Ishikawa (cell line): ENCODE results near the gene KLK2.

Experiments used
- CEBPB ChIP-seq: IDR thresholded peaks from 2 replicates; pipeline ENCODE4 v1.6.1; 2012
- CREB1 ChIP-seq: IDR thresholded peaks from 2 replicates; pipeline ENCODE4 v1.6.1; 2012; ENCODE audit warnings: low read depth
- EGR1 ChIP-seq: IDR thresholded peaks from 2 replicates; pipeline ENCODE4 v1.6.1; 2012
- EP300 ChIP-seq: IDR thresholded peaks from 2 replicates; pipeline ENCODE4 v1.6.1; 2012; ENCODE audit warnings: borderline replicate concordance
- FOXM1 ChIP-seq: IDR thresholded peaks from 2 replicates; pipeline ENCODE4 v1.6.1; 2012; ENCODE audit warnings: low read depth, borderline replicate concordance
- NFIC ChIP-seq: IDR thresholded peaks from 2 replicates; pipeline ENCODE4 v1.6.1; 2012
- RAD21 ChIP-seq: IDR thresholded peaks from 2 replicates; pipeline ENCODE4 v1.6.1; 2012; ENCODE audit warnings: low read depth
- TAF1 ChIP-seq: IDR thresholded peaks from 2 replicates; pipeline ENCODE4 v1.6.1; 2012; ENCODE audit warnings: low read depth, mild to moderate bottlenecking
- TCF12 ChIP-seq: IDR thresholded peaks from 2 replicates; pipeline ENCODE4 v1.6.1; 2012; ENCODE audit warnings: low read depth
- TEAD4 ChIP-seq: IDR thresholded peaks from 2 replicates; pipeline ENCODE4 v1.6.1; 2012
- YY1 ChIP-seq: IDR thresholded peaks from 2 replicates; pipeline ENCODE4 v1.6.1; 2012; ENCODE audit warnings: low read depth
- ZBTB7A ChIP-seq: IDR thresholded peaks from 2 replicates; pipeline ENCODE4 v1.6.1; 2012; ENCODE audit warnings: low read depth
- TF ChIP-seq, protein P1 (sequence below): IDR thresholded peaks from 2 replicates; pipeline ENCODE4 v1.6.1; 2012
- TF ChIP-seq, protein P2 (sequence below): IDR thresholded peaks from 2 replicates; pipeline ENCODE4 v1.6.1; 2012; ENCODE audit warnings: low read depth, mild to moderate bottlenecking
- TF ChIP-seq, protein P3 (sequence below): IDR thresholded peaks from 2 replicates; pipeline ENCODE4 v1.6.1; 2012

The KLK2 gene

DNA sequence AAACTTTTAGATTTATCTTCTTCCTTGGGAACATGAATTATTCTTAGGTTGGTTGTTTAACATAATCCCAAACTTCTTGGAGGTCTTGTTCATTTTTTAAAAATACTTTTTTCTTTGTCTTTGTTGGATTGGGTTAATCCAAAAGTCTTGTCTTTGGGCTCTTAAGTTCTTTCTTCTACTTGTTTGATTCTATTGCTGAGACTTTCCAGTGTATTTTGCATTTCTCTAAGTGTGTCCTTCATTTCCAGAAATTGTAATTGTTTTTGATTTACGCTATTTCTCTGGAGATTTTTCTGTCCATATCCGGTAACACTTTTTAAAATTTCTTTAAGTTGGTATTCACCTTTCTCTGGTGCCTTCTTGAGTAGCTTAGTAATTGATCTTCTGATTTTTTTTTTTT lies 30.0 kb upstream of the KLK2 start:
- TF ChIP-seq FOXM1: no peak
- TF ChIP-seq RAD21: no peak
- TF ChIP-seq EGR1: no peak
- no peak for TF ChIP-seq YY1
- no peak for TF ChIP-seq ZBTB7A
- no peak for TF ChIP-seq TCF12
- TF ChIP-seq CEBPB: no peak
- TF ChIP-seq CREB1: no peak
- TF ChIP-seq EP300: no peak
- no peak for TF ChIP-seq TAF1
- TF ChIP-seq, protein P1, sequence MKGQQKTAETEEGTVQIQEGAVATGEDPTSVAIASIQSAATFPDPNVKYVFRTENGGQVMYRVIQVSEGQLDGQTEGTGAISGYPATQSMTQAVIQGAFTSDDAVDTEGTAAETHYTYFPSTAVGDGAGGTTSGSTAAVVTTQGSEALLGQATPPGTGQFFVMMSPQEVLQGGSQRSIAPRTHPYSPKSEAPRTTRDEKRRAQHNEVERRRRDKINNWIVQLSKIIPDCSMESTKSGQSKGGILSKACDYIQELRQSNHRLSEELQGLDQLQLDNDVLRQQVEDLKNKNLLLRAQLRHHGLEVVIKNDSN: no peak
- no peak for TF ChIP-seq TEAD4
- TF ChIP-seq NFIC: no peak
- TF ChIP-seq, protein P2, sequence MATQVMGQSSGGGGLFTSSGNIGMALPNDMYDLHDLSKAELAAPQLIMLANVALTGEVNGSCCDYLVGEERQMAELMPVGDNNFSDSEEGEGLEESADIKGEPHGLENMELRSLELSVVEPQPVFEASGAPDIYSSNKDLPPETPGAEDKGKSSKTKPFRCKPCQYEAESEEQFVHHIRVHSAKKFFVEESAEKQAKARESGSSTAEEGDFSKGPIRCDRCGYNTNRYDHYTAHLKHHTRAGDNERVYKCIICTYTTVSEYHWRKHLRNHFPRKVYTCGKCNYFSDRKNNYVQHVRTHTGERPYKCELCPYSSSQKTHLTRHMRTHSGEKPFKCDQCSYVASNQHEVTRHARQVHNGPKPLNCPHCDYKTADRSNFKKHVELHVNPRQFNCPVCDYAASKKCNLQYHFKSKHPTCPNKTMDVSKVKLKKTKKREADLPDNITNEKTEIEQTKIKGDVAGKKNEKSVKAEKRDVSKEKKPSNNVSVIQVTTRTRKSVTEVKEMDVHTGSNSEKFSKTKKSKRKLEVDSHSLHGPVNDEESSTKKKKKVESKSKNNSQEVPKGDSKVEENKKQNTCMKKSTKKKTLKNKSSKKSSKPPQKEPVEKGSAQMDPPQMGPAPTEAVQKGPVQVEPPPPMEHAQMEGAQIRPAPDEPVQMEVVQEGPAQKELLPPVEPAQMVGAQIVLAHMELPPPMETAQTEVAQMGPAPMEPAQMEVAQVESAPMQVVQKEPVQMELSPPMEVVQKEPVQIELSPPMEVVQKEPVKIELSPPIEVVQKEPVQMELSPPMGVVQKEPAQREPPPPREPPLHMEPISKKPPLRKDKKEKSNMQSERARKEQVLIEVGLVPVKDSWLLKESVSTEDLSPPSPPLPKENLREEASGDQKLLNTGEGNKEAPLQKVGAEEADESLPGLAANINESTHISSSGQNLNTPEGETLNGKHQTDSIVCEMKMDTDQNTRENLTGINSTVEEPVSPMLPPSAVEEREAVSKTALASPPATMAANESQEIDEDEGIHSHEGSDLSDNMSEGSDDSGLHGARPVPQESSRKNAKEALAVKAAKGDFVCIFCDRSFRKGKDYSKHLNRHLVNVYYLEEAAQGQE: no peak
- TF ChIP-seq, protein P3, sequence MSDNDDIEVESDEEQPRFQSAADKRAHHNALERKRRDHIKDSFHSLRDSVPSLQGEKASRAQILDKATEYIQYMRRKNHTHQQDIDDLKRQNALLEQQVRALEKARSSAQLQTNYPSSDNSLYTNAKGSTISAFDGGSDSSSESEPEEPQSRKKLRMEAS: no peak

DNA sequence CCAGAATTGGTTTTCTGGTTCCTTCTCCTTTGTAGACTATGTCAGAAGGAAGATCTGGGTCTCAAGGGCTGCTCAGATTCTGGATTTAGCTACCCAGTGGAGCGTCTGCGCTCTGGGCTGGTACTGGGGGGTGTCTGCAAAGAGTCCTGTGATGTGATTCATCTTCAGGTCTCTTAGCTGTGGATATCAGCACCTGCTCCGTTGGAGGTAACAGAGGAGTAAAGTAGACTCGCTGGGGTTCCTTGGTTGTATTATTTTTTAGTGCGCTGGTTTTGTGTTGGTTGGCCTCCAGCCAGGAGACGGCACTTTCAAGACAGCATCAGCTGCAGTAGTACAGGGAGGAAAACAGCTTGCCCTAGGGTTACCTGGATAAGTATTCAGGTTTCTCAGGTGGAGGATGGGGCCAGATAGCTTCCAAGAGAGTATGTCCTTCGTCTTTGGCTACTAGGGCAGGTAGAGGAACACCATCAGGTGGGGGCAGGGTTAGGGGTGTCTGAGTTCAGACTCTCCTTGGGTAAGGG lies 29.5 kb upstream of the KLK2 start:
- TF ChIP-seq CREB1 (no peak), TCF12 (no peak), EGR1 (no peak), NFIC (no peak), TEAD4 (no peak)
- TF ChIP-seq, protein P2: no peak

DNA sequence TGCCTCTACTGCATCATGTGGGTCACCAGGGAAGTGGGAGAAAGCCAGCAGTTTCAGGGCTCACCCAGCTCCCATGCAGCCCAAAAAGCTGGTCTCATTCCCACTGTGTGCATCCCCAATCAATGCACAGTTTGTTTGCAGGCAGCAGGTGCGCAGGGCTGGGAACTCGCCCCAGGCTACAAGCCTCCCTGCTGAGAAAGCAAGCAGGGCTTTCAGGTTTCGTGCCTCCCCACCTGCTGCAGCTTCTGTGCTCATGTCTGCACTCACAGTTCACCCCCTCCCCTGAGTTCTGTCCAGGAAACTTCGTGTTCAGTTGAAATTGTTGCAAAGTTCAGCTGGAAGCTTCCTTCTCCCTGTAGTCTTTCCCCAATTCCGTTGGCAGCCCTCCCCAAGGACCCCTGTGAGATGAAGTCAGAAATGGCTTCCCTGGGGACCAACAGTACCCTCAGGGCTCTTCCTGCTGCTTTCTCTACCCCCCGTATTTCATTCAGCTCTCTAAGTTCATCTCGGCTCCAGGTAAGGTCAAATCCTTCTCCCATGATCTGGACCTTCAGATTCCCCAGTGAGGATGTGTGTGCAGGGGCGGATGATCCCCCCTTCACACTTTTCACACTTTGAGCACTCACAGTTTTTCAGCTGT lies 28.8 kb upstream of the KLK2 start:
- TF ChIP-seq YY1: no peak
- TF ChIP-seq TEAD4: no peak
- TF ChIP-seq EGR1: no peak
- TF ChIP-seq CEBPB: no peak
- TF ChIP-seq RAD21: no peak
- TF ChIP-seq TAF1: no peak
- TF ChIP-seq, protein P3: no peak
- TF ChIP-seq, protein P2: no peak
- TF ChIP-seq EP300: no peak
- no peak for TF ChIP-seq FOXM1
- TF ChIP-seq, protein P1: no peak
- no peak for TF ChIP-seq NFIC
- TF ChIP-seq CREB1: no peak
- TF ChIP-seq TCF12: no peak
- TF ChIP-seq ZBTB7A: no peak

DNA sequence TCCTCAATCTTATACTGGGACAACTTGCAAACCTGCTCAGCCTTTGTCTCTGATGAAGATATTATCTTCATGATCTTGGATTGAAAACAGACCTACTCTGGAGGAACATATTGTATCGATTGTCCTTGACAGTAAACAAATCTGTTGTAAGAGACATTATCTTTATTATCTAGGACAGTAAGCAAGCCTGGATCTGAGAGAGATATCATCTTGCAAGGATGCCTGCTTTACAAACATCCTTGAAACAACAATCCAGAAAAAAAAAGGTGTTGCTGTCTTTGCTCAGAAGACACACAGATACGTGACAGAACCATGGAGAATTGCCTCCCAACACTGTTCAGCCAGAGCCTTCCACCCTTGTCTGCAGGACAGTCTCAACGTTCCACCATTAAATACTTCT lies 22.5 kb upstream of the KLK2 start:
- TF ChIP-seq TEAD4: no peak
- TF ChIP-seq FOXM1: no peak
- TF ChIP-seq TCF12: no peak
- TF ChIP-seq EGR1: no peak
- TF ChIP-seq TAF1: no peak

DNA sequence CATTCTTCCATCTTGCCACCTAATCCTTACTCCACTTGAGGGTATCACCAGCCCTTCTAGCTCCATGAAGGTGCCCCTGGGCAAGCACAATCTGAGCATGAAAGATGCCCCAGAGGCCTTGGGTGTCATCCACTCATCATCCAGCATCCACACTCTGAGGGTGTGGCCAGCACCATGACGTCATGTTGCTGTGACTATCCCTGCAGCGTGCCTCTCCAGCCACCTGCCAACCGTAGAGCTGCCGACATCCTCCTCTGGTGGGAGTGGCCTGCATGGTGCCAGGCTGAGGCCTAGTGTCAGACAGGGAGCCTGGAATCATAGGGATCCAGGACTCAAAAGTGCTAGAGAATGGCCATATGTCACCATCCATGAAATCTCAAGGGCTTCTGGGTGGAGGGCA lies 21.6 kb upstream of the KLK2 start:
- TF ChIP-seq, protein P1: no peak
- TF ChIP-seq TAF1: no peak
- TF ChIP-seq, protein P3: no peak
- TF ChIP-seq NFIC: no peak
- no peak for TF ChIP-seq FOXM1
- no peak for TF ChIP-seq TEAD4
- no peak for TF ChIP-seq YY1
